ENCODE measurements around the gene HIC1. TPM values are rescaled to one million over a fixed set of nuclear protein-coding genes. Genes with fewer than 3 reads are reported as not detected.

Gene HIC1
- total and polyA plus RNA-seq, 3 donors from 2014 or later = 8.7 to 38.4 (median 36.1) TPM

GRCh38 chr17:2075336-2076086, 20.6 kb downstream of the HIC1 start:
- no peaks in the 10 kb centered on the region for H3K27me3 ChIP-seq
- intact Hi-C loops (cut with DNase I; ENCODE audit: low total_unique reads) = no loop called here
- no peak for DNase-seq
- H3K27ac ChIP-seq = peak overlapping the region; percentile 42 to 78
- no peaks in the 10 kb centered on the region for H3K9me3 ChIP-seq
- H3K4me3 ChIP-seq = no peak overlapping the region
- peak in 1 of 3 experiments; percentile 10 for TF ChIP-seq CTCF (IDR thresholded peaks at IDR 0.05)
- no peak for TF ChIP-seq POLR2A (IDR thresholded peaks at IDR 0.05)
- H3K4me1 ChIP-seq = peaks cover 42% of the 10 kb centered on the region
- WGBS, 2 donors = 55 to 60% methylated on average over 13 of the region's 13 CpGs
- no peaks in the 10 kb centered on the region for H3K36me3 ChIP-seq (ENCODE audit: low read depth, missing control alignments)

GRCh38 chr17:2076087-2076984, 21.4 kb downstream of the HIC1 start:
- intact Hi-C loops (cut with DNase I; ENCODE audit: low total_unique reads) = no loop called here
- no peaks in the 10 kb centered on the region for H3K27me3 ChIP-seq
- H3K4me3 ChIP-seq = no peak overlapping the region
- 61 to 65% methylated on average over 17 of the region's 17 CpGs for WGBS, 2 donors
- H3K36me3 ChIP-seq (ENCODE audit: low read depth, missing control alignments) = no peaks in the 10 kb centered on the region
- TF ChIP-seq POLR2A (IDR thresholded peaks at IDR 0.05) (no peak), CTCF (IDR thresholded peaks at IDR 0.05) (no peak)
- peak overlapping the region; percentile 42 to 78 for H3K27ac ChIP-seq
- DNase-seq = no peak
- no peaks in the 10 kb centered on the region for H3K9me3 ChIP-seq
- peaks cover 37% of the 10 kb centered on the region for H3K4me1 ChIP-seq

GRCh38 chr17:2077040-2077439, 22.1 kb downstream of the HIC1 start:
- DNase-seq = no peak
- intact Hi-C loops (cut with DNase I; ENCODE audit: low total_unique reads) = no loop called here
- peaks cover 34% of the 10 kb centered on the region for H3K4me1 ChIP-seq
- peak overlapping the region in 1 of 2 donors; percentile 78 for H3K27ac ChIP-seq
- no peaks in the 10 kb centered on the region for H3K36me3 ChIP-seq (ENCODE audit: low read depth, missing control alignments)
- no peak overlapping the region for H3K4me3 ChIP-seq
- no peaks in the 10 kb centered on the region for H3K27me3 ChIP-seq
- TF ChIP-seq POLR2A (IDR thresholded peaks at IDR 0.05) (no peak), CTCF (IDR thresholded peaks at IDR 0.05) (no peak)
- 66 to 86% methylated on average over 8 of the region's 8 CpGs for WGBS, 2 donors
- H3K9me3 ChIP-seq = no peaks in the 10 kb centered on the region

GRCh38 chr17:2081564-2081963, 26.7 kb downstream of the HIC1 start:
- 83 to 97% methylated on average over 9 of the region's 9 CpGs for WGBS, 2 donors
- no peak overlapping the region for H3K4me3 ChIP-seq
- no peaks in the 10 kb centered on the region for H3K27me3 ChIP-seq
- TF ChIP-seq CTCF (IDR thresholded peaks at IDR 0.05) (no peak), POLR2A (IDR thresholded peaks at IDR 0.05) (no peak)
- H3K36me3 ChIP-seq (ENCODE audit: low read depth, missing control alignments) = no peaks in the 10 kb centered on the region
- H3K27ac ChIP-seq = peak overlapping the region; percentile 16 to 82
- intact Hi-C loops (cut with DNase I; ENCODE audit: low total_unique reads) = no loop called here
- no peaks in the 10 kb centered on the region for H3K9me3 ChIP-seq
- no peak for DNase-seq
- H3K4me1 ChIP-seq = peaks cover 56% of the 10 kb centered on the region
